HG02970 (cell line): ENCODE measurements around the gene GH1.
A peak's percentile ranks its signal among the peaks of the same experiment; 100 is the strongest.

Source experiments
- ATAC-seq: cut with Tn5 transposase; IDR thresholded peaks from one replicate; pipeline ENCODE4 v1.9.1; 2021; ENCODE audit warnings: mild to moderate bottlenecking, moderate library complexity, moderate number of reproducible peaks; ENCODE audit not compliant: unreplicated experiment, low FRiP score

GH1 gene

DNA sequence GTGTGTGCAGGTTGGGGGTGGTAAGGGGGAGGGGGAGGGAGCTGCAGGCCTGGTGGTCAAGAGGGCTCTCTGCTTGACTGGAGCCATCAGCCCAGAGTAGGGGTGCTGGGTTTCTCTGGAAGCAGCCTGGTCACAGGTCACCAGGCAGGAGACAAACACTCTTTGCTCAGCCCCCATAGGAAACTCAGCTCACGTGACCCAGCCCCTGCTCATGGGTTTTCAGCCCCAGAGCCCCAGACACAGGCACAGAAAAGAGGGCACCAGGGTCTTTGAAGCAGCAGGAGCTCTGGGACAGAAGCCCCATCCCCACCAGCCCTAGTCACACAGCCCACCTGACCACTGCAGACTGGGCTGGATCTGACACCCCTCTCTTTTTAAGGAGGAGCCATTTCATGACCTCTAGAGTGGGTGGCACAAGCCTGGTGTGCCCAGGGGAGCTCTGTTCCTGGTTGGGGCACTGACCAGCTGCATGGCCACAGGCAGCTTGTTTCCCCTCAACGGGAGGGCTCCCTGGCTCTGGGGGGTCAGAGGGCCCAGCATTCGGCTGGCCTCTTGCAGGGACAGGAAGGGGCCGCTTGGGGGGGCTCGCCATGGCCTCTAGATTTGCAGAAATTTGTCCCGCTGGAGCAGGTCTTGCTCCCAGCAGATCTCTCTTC lies 27.3 kb upstream of the GH1 start:
- no peak for ATAC-seq

DNA sequence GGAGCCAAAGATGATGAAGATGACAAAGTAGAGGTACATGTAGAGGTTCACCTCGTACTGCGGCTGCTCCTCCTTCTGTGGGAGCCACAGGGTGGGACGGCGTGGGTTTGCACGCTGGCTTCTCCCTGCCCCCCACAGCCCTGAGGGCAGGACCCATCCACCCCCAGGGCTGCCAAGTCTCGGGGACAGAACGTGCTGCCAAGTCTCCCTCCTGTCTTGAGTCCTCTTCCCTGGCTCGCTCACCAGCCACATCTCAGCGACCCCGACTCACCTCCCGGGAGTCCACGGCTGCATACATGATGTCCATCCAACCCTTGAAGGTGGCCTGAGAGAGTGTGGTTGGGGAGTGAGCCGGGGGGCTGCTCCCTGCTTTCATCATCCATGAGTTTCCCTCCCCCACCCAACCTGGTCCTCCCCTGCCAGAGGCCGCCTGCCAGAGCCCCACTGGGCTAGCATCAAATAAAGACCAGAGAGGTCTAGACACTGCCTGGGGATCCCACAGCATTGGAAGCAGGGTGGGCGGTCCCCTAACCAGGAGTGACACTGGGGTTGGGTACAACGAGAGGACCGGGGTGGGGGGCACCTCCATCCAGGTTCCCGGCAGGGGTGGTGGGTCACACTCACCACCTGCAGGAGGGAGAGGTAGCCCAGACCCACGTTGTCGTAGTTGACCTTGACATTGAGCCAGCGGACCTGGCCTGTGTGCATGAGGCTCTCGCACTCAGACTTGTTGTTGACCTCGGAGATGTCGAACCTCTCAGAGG lies 26.3 kb upstream of the GH1 start:
- no peak for ATAC-seq

DNA sequence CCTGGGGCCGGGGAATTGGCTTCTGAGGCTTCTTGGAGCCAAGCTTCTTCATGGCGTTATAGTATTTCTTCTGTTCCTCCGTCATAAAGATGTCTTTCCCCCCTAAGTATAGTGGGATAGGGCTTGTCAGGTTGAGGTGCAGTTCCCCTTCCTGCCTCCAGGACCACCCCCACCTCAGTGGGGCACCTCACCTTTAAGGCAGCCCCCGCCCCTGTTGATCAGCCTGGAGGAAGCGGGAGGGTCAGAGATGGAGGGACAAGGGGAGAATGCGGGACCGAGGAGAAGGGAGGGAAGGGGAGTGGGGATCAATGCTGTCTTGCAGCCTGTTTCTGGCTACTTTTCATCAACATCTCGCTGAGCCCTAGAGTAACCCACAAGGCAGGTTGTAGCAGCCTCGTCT lies 25.1 kb upstream of the GH1 start:
- ATAC-seq, result no peak

DNA sequence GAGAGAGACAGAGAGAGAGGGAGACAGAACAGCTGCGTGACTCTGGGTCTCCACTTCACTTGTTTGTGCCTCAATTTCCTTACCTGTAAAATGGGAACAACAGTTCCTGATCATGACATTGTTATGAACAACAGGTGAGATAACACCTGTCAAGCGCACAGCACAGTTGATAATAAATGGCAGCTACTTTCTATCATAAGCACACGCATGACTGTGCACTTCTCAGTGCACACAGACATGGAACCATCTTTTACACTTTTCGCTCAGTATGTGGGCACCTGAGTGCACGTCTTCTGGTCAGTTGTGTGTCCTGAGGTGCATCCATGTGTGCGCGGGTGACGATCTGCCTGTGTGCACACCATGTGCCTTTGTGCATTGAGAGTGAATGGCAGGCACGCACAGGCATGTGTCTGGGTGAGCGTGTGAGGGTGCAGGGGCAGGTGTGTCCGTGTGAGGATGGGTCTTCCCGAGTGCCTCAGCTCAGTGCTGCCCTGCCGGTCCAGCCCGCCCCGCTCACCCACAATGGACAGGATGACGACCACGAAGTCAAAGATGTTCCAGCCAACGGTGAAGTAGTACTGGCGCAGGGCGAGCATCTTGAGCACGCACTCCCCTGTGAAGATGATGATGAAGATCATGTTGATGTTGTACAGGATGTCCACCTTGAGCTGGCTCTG lies 23.8 kb upstream of the GH1 start:
- no peak for ATAC-seq

DNA sequence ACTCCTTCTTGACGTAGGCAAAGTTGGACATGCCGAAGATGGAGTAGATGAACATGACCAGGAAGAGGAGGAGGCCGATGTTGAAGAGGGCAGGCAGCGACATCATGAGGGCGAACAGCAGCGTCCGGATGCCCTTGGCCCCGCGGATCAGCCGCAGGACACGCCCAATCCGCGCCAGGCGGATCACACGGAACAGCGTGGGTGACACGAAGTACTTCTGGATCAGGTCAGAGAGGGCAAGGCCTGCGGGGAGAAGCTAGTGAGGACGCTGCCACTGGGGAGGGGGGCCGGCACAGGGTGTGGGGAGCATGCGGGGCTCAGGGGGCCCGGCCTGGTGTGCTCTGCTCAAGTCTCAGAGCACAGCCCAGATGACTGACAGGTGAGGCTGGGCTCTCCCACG lies 23.1 kb upstream of the GH1 start:
- no peak for ATAC-seq

DNA sequence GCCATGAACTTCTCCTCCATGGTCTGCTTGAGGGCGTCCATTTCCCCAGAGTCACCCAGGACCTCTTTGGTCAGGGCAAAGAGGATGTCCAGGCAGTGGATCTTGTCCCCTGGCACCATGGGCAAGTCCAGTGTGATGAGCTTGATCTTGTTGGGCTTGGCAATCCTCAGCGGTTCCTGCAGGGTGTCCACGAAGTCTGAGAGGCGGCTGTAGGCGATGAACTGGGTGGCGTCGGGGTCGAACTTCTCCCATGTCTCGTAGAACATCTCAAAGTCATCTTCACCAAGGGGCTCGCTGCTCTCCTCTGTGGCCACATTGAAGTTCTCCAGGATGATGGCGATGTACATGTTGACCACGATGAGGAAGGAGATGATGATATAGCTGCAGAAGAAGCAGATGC lies 22.5 kb upstream of the GH1 start:
- no peak for ATAC-seq

DNA sequence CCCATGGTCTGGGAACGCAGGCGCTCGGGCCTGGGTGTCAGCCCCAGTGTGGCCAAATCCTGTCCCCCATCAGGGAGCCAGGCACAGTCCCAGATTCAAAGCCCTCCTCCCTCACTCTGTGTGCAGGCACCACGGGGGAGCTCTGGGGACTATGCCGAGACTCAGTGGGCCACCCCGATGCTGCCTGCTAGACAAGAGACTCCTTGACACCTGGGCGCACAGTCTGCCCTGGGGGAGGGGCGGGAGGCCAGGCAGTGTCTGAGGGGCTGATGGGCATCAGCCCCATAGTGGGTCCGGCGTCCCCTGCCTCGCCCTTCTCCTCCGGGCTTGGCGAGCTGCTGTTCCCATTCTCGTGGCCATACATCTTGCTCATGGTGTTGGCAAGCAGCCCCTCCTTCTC lies 21.9 kb upstream of the GH1 start:
- no peak for ATAC-seq

DNA sequence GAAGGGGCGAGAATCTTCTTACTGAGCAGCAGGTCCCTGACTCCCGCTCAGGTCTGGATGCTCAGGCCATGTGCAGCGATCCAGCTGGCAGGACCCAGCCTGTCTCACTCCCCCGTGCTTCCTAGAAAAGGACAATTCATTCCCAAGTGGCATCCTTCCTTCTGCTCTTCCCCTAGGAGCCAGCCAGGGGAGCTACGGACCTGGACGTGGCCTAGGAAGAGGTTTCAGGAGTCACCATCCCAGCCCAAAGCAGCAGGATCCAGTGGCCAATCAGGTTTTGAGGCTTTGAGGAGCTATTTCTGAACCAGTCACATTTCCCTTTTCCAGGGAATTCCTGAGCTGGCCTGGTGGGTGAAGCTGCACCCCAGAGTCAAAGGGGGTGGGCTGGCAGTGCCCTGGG lies 21.2 kb upstream of the GH1 start:
- no peak for ATAC-seq

DNA sequence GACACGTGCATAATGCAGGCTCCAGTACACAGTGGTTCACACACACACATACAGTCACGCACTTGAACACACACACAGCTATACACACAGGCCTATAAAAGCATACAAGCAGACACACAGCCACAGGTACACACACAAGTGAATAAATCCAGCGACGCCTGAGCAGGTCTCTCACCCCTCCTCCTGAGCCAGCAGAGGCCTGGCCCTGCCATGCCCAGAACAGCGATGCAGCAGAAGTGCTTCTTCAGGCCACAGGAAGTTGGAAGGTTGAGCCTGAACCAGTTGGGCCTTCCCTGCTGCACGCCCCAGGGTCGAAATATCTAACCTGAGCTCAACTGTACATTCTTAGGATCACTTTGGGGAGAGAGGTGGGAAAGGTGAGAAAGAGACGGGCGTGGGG lies 20.8 kb upstream of the GH1 start:
- ATAC-seq, result no peak

DNA sequence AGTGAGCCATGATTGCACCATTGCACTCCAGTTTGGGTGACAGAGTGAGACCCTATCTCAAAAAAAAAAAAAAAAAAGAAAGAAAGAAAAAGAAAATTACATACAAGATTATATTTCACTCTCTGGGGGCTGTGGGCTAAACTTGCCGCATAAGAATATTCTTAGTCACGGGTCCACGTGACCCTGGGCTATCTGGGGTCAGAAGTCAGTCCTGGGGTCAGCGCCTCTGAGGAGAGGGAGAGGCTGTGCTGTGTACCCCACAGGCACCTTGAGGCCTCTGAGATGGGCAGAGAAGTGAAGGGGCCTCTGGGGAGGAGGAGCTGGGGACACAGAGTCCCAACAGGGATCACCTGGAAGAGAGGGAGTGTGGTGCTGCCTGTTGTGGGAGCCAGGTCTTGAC lies 19.3 kb upstream of the GH1 start:
- ATAC-seq, result no peak

DNA sequence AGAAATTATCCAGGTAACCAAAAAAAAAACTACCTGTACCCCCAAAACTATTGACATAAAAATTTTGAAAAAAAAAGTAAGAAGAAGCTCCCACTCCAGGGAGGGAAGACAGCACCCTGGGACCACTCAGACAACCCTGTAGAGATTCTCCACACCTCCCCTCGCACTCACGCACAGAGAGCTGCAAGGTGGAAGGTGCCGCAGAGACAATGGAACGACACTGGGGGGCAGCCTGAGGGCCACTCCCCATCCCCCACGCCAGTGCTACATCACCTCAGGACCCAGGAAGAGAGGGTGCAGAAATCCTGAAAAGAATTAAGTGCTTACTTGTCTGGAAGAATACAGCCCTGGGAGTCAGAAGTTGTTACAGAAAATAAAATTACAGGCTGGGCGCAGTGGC lies 18.7 kb upstream of the GH1 start:
- no peak for ATAC-seq

DNA sequence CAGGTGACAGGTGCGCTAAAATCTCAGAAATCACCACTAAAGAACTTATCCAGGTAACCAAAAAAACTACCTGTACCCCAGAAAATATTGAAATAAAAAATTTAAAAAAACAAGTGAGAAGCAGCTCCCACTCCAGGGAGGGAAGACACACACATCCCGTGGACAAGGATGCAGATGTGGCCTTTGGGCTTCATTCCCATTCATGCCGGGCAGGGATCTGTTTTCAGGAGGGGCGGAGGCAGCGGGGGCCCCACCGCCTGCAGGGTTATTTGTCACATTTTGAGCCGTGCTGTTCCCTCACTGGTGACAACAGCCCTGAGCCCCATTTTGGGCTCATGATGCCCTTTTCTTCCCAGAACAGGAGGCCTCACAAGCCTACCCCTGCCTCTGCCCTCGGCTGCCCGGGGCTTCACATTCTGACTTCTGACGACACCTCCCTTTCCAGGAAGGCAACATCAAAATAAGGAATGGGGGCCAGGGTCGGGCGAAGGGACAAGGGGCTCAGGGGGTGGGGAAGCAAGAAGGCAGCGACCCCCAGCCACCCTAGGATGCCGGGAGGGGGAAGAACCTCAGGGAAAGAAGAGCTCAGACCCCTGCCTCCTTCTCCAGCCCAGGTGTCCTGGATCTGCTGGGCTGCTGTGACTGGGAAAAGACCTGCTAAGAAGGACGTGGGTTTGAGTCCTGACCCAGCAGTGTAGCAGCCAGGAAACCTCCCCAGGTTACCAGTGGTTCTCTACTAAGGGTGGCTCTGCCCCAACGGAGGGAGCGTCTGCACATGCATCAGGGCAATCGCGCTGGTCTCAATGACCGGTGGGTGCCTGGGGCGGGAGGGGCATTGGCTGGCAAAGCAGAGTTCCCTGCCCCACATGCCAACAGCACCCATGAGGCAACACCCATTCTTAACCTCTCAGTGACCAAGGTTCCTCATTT lies 15.8 kb upstream of the GH1 start:
- ATAC-seq, result no peak

DNA sequence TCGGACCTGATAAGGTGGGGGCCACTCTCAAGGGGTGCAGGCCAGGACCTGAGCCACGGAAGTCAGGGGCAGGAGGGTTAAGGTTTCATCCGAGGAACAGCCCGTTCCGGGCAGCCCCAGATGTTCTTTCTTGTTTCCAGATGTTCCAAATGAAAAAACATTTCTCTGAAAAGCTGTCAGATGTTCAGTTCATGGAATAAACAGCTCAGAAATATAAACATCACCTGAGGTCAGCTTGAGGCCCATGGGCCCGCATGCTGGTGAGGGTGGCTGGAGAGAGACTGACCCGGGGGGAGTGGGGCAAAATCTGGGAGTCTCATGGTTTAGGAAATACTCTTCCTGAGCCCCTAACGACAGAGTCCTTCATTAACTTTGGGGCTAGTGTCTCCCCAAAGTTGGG lies 15.0 kb upstream of the GH1 start:
- no peak for ATAC-seq

DNA sequence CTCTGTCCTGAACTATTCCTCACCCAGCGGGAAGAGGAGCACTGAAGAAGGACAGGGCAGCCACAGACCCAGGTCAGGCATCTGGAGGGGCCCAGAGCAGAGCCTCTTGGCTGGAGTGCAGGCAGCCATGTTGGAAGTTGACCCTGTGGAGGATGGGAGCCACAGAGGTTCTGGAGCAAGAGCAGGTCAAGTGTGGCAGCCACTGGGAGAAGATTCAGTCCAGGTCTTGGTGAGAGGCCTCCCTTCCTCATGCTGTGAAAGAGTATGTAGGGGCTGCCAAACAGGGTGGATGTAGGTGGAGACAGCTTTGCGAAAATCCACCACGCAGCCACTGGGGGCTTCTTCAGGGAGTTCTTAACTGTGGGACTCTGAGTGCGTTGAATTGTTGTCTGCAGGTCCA lies 14.1 kb upstream of the GH1 start:
- no peak for ATAC-seq

DNA sequence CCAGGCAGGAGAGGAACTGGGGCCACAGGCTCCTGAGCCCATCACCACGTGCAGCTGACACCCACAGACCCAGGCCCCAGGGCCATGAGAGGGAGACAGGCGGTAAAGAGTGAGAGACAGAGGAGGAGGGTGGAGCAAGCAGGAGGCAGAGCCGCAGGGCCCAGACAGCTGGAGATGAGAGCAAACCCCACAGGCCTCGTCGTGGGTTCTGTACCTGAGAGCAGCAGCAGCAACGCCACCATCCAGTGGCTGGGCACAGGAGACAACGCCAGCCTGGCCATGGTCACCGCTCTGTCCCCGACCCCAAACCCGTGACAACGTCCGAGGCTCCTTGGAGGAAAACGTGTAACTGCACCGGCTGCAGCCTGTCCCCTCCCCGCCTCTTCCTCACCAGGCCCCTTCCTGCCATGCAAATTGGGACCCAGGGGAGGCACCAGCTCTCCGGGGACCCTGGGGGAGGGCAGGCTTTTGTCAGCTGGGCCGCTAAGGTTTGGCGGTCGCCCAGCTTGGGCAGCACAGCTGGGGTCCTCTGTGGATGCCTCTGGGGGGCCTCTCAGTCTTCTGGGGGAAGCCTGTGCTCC lies 13.4 kb upstream of the GH1 start, which contains the start of gene CD79B:
TSS of gene CD79B (minus strand) at position 351 of the 581 bp plus-strand sequence. CDS start at position 281, 70 bp downstream.
- peak; percentile 56 for ATAC-seq

DNA sequence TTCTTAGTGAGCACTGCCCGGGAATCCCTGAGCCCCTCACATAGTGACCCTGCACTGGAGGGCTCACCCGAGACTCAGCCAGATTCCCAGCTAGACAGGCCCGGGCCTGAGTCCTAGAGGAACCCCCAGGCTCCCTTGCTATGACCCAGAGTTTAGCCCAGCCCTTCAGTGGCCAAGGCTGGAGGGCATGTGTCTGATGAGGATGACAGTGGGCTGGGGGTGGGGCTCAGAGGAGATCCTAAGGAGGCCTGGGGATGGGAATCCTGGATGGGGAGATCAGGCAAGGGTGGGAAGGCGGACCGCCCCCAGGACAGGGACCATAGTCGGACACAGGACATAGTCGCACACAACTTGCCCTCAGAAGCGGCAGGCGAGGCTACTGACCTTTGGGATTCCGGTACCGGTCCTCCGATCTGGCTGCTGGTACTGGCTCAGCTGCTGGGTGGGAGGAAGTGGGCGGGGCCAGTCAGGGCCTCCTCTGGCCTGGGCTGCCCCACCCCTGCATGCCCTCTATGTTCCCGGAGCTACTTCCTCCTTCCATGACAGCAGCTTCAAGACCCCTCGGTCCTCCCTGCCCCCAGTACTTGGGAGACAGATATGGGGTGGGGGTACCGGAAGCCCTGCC lies 12.4 kb upstream of the GH1 start:
- ATAC-seq, result no peak

DNA sequence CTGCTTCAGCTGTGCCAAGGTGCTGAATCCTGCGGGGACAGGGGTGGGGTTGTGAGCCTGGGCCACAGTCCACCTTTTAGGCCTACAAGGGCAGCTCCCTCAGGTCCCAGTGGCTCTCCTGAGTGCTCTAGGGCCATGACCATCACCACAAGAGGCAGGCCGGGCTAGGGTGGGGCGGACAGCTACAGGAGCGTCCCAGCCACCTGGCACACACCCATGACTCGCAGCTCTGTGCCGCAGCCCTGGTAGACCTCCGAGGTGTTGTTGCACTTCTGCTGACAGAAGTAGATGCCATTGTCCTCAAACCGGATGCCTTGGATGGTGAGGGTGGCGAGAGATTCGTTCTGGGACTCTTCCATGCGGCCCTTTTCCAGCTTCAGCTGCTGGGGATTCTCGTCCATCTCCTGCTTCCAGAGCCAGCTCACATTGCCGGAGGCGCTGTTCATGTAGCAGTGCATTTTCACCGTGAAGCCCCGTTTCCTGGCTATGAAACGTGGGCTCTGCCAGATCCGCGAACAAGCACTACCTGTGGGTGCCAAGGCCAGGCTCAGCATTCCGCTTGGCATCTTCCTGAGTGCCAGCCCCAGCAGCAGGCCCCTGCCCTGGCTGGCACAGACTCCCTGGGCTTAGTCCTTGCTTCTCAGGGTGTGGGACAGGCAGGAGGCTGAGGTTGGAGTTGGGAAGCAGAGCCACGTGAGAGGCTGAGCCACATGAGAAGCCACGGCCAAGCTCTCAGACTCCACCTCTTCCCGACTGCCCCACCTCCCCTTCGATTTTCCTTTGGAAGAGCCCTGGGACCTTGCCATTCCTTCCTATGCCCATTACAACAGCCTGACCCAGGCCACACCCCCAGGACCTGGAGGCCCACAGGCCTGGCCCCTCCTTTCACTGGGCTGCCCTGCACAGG lies 11.5 kb upstream of the GH1 start:
- ATAC-seq, result no peak

DNA sequence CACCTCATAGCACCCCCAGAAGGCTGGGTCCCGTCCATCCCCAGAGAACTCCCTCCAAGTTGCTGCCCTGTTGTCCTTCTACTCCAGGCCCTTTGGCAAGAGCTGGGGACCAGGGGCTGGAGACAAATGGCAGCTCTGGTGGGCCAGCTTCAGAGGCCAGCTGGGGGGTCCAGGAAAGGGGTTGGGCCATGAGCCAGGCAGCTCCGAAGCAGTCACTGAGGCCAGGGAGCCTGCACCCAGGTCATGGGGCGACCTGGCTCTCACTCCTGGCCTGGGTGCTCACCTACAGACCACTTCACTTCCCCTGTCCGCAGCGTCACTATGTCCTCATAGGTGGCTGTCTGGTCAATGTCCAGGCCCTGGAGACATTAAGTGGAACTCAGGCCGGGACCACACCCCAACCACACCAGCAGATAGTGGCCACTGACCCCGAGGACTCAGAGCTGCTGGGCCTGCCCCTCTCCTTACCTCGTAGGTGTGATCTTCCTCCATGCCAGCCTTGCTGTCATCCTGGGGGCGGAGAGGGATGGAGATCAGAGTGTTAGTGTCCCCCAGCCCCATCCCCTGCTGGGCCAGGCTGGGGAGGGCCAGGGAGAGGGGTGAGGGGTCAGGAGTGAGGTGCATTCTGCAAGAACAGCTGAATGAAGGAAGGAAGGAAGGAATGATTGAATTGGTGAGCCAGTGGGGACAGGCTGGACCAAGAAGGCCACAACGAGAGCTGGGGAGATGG lies 10.5 kb upstream of the GH1 start:
- ATAC-seq, result no peak
